GM12873 (cell line): ENCODE data around the gene STXBP1.
A peak's percentile ranks its signal among the peaks of the same experiment; 100 is the strongest.

Experiments
- CTCF ChIP-seq: IDR thresholded peaks from 2 replicates; pipeline ENCODE4 v1.5.1; 2012; ENCODE audit warnings: low read depth, mild to moderate bottlenecking, moderate library complexity, low read length, control low read depth; ENCODE audit not compliant: insufficient read depth; ENCODE audit errors: missing control alignments

STXBP1 gene

GRCh38 chr9:127703289-127703946 lies 91.3 kb downstream of the STXBP1 start:
- TF ChIP-seq CTCF = no peak

GRCh38 chr9:127705577-127706379 lies 93.7 kb downstream of the STXBP1 start:
- TF ChIP-seq CTCF = no peak

GRCh38 chr9:127706836-127707241 lies 94.8 kb downstream of the STXBP1 start, which contains the start of gene CFAP157:
CFAP157 (plus strand) TSS chr9:127706988; CDS start chr9:127707032, 44 bp downstream.
- TF ChIP-seq CTCF = no peak

- TF ChIP-seq CTCF = peak; percentile 38
Observed at GRCh38 chr9:127707766-127708165, 95.7 kb downstream of the STXBP1 start.

- no peak for TF ChIP-seq CTCF
Observed at GRCh38 chr9:127708952-127709587, 97.0 kb downstream of the STXBP1 start.

- TF ChIP-seq CTCF = no peak
Observed at GRCh38 chr9:127710204-127710783, 98.2 kb downstream of the STXBP1 start.

- no peak for TF ChIP-seq CTCF
Observed at GRCh38 chr9:127711226-127711701, 99.2 kb downstream of the STXBP1 start.
